H9 (cell line): ENCODE results near the gene YLPM1. TPM values are rescaled to one million over a fixed set of nuclear protein-coding genes. Genes with fewer than 3 reads are reported as not detected.

ENCODE experiments used
- DNase-seq: peaks from one replicate; pipeline ENCODE4 v3.0.0-alpha.2; 2017
- H2AFZ ChIP-seq: one replicate; pipeline ENCODE4 v1.6.1; 2013; ENCODE audit warnings: mild to moderate bottlenecking, low read length, control low read depth, moderate library complexity
- H2AK5ac ChIP-seq: 2 replicates; pipeline ENCODE4 v1.6.1; 2013; ENCODE audit warnings: low read length, control low read depth, mixed read lengths; ENCODE audit not compliant: insufficient read length
- H2BK120ac ChIP-seq: one replicate; pipeline ENCODE4 v1.6.1; 2013; ENCODE audit warnings: low read depth, mild to moderate bottlenecking, low read length, control low read depth, inconsistent platforms; ENCODE audit not compliant: poor library complexity, severe bottlenecking
- H2BK12ac ChIP-seq: 2 replicates; pipeline ENCODE4 v1.6.1; 2013; ENCODE audit warnings: low read length, control low read depth, mixed read lengths, low read depth; ENCODE audit not compliant: insufficient read length
- H2BK15ac ChIP-seq: 2 replicates; pipeline ENCODE4 v1.6.1; 2013; ENCODE audit warnings: low read depth, low read length, control low read depth
- H2BK20ac ChIP-seq: one replicate; pipeline ENCODE4 v1.6.1; 2013; ENCODE audit warnings: low read depth, mild to moderate bottlenecking, low read length, control low read depth, inconsistent platforms; ENCODE audit not compliant: poor library complexity, severe bottlenecking
- H2BK5ac ChIP-seq: 2 replicates; pipeline ENCODE4 v1.6.1; 2013; ENCODE audit warnings: low read length, control low read depth, mixed read lengths; ENCODE audit not compliant: insufficient read length
- H3K14ac ChIP-seq: 2 replicates; pipeline ENCODE4 v1.6.1; 2013; ENCODE audit warnings: low read length, control low read depth; ENCODE audit not compliant: insufficient read depth
- H3K18ac ChIP-seq: 2 replicates; pipeline ENCODE4 v1.6.1; 2013; ENCODE audit warnings: low read depth, mild to moderate bottlenecking, mixed read lengths, low read length, control low read depth; ENCODE audit not compliant: insufficient read length
- H3K23ac ChIP-seq: 2 replicates; pipeline ENCODE4 v1.6.1; 2013; ENCODE audit warnings: low read length, control low read depth, mixed read lengths, low read depth; ENCODE audit not compliant: insufficient read length
- H3K23me2 ChIP-seq: 2 replicates; pipeline ENCODE4 v1.6.1; 2013; ENCODE audit warnings: low read depth, mild to moderate bottlenecking, mixed read lengths, low read length, control low read depth; ENCODE audit not compliant: insufficient read length, poor library complexity, severe bottlenecking
- H3K27ac ChIP-seq: 2 replicates; pipeline ENCODE4 v1.5.1; 2013; ENCODE audit warnings: low read length, control low read depth, mixed read lengths, low read depth; ENCODE audit not compliant: insufficient read length
- H3K27me3 ChIP-seq: 2 replicates; pipeline ENCODE4 v1.6.1; 2013; ENCODE audit warnings: low read length, control low read depth, inconsistent platforms; ENCODE audit not compliant: insufficient read depth
- H3K4ac ChIP-seq: 2 replicates; pipeline ENCODE4 v1.6.1; 2013; ENCODE audit warnings: low read depth, mild to moderate bottlenecking, control low read depth, inconsistent platforms, low read length, moderate library complexity
- H3K4me1 ChIP-seq: 2 replicates; pipeline ENCODE4 v1.6.1; 2013; ENCODE audit warnings: low read length, control low read depth, inconsistent platforms; ENCODE audit not compliant: insufficient read depth
- H3K4me2 ChIP-seq: 2 replicates; pipeline ENCODE4 v1.6.1; 2013; ENCODE audit warnings: low read length, control low read depth, mixed read lengths; ENCODE audit not compliant: insufficient read length, insufficient read depth
- H3K56ac ChIP-seq: 2 replicates; pipeline ENCODE4 v1.6.1; 2013; ENCODE audit warnings: low read depth, mild to moderate bottlenecking, mixed read lengths, low read length, control low read depth; ENCODE audit not compliant: insufficient read length
- H3K79me1 ChIP-seq: 2 replicates; pipeline ENCODE4 v1.6.1; 2013; ENCODE audit warnings: low read depth, mild to moderate bottlenecking, moderate library complexity, low read length, control low read depth, inconsistent platforms; ENCODE audit not compliant: insufficient read depth, poor library complexity, severe bottlenecking
- H3K79me2 ChIP-seq: 2 replicates; pipeline ENCODE4 v1.6.1; 2013; ENCODE audit warnings: low read length, control low read depth, inconsistent platforms; ENCODE audit not compliant: insufficient read depth
- H3K9ac ChIP-seq: 2 replicates; pipeline ENCODE4 v1.6.1; 2013; ENCODE audit warnings: low read length, control low read depth, mixed read lengths; ENCODE audit not compliant: insufficient read length; ENCODE audit errors: extremely low read depth
- H3K9me3 ChIP-seq: one replicate; pipeline ENCODE4 v1.6.1; 2013; ENCODE audit warnings: low read depth, low read length, inconsistent platforms; ENCODE audit not compliant: control insufficient read depth
- H3T11ph ChIP-seq: one replicate; pipeline ENCODE4 v1.6.1; 2013; ENCODE audit warnings: mild to moderate bottlenecking, low read length, control low read depth, inconsistent platforms
- H4K20me1 ChIP-seq: one replicate; pipeline ENCODE4 v1.6.1; 2013; ENCODE audit not compliant: control insufficient read depth, insufficient read length, insufficient read depth
- H4K5ac ChIP-seq: 2 replicates; pipeline ENCODE4 v1.6.1; 2013; ENCODE audit warnings: low read depth, mild to moderate bottlenecking, mixed read lengths, low read length, control low read depth; ENCODE audit not compliant: insufficient read length
- H4K8ac ChIP-seq: replicated peaks from 2 replicates; pipeline ENCODE4 v1.6.1; 2013; ENCODE audit warnings: low read length, control low read depth, mixed read lengths, low read depth; ENCODE audit not compliant: insufficient read length
- H4K91ac ChIP-seq: 2 replicates; pipeline ENCODE4 v1.6.1; 2013; ENCODE audit warnings: low read depth, mild to moderate bottlenecking, moderate library complexity, mixed read lengths, low read length, control low read depth; ENCODE audit not compliant: insufficient read length
- H3K27ac Mint-ChIP-seq, 3 experiments: 2 replicates in 2 of 3; 3 replicates in 1 of 3; pipeline ENCODE4 v1.8.0; 2020 to 2021; ENCODE audit warnings: mixed read lengths in 3 of 3, mild to moderate bottlenecking in 1 of 3, moderate library complexity in 1 of 3
- H3K27me3 Mint-ChIP-seq: 2 replicates; pipeline ENCODE4 v1.8.0; 2021; ENCODE audit warnings: low read depth, mild to moderate bottlenecking, moderate library complexity, mixed read lengths
- H3K36me3 Mint-ChIP-seq, 3 experiments: 2 replicates in 2 of 3; 3 replicates in 1 of 3; pipeline ENCODE4 v1.8.0; 2020 to 2021; ENCODE audit warnings: low read depth in 3 of 3, mixed read lengths in 3 of 3; ENCODE audit not compliant: insufficient read depth in 1 of 3
- H3K4me1 Mint-ChIP-seq, 2 experiments: 2 replicates each; pipeline ENCODE4 v1.8.0; 2020; ENCODE audit warnings: mixed read lengths in 2 of 2
- H3K4me3 Mint-ChIP-seq, 2 experiments: 2 replicates in 1 of 2; 3 replicates in 1 of 2; pipeline ENCODE4 v1.8.0; 2020 to 2021; ENCODE audit warnings: mild to moderate bottlenecking in 2 of 2, mixed read lengths in 2 of 2, moderate library complexity in 1 of 2
- H3K9me3 Mint-ChIP-seq, 2 experiments: 2 replicates in 1 of 2; 3 replicates in 1 of 2; pipeline ENCODE4 v1.8.0; 2020; ENCODE audit warnings: mild to moderate bottlenecking in 2 of 2, mixed read lengths in 2 of 2, moderate library complexity in 1 of 2
- WGBS: extraction: QIAGEN DNeasy Blood & Tissue Kit; methylation state at CpG from one replicate; pipeline ENCODE4 v1.1.7; 2013; ENCODE audit warnings: missing lambda C conversion rate, low lambda C conversion rate, mixed read lengths; ENCODE audit not compliant: insufficient read length; ENCODE audit errors: extremely low coverage; 5-methylcytosine and 5-hydroxymethylcytosine counted together
- total RNA-seq: library from RNA; stranded (reverse); gene quantifications from 2 replicates; pipeline ENCODE4 v1.2.1, GENCODE V29; 2021
- TF ChIP-seq, protein P1 (sequence below): fragments of 200-600 bp; sonication (generic); conservative IDR thresholded peaks from 3 replicates; pipeline ENCODE4 v1.8.0; 2021; ENCODE audit warnings: antibody characterized with exemption, mild to moderate bottlenecking

YLPM1 gene
- total RNA-seq, 1 experiment from 2014 or later: 82.2 TPM

DNA sequence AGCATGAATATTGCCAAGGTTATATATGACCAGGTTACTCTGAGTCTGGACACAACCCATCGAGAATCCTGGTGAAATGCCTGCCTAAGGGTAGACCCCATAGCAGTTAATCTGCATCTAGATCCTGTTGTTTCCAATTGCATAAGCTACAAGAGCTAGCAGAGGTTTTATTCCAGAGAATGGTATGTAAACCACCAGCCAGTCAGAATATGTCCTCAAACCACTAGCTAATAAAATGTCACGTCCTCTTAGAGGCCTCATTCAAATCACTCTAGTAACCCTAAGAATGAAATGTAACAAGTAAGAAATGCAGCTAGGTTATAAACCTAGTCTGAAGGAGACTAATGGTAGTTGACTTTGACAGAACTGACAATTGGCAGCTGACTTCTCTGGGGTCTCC is 9.0 kb upstream of the YLPM1 start:
- Histone ChIP-seq H3K4me1 (no peaks in the 10 kb centered on the region), H2AK5ac (no peak overlapping the region), H4K20me1 (no peaks in the 10 kb centered on the region), H3K4me2 (no peak overlapping the region), H3K23ac (no peak overlapping the region), H4K8ac (no peak overlapping the region), H3K18ac (no peak overlapping the region), H2BK20ac (no peak overlapping the region), H3K79me2 (no peaks in the 10 kb centered on the region), H3T11ph (no peak overlapping the region), H3K4ac (no peak overlapping the region), H3K23me2 (no peaks in the 10 kb centered on the region), H4K91ac (no peak overlapping the region), H3K27me3 (no peaks in the 10 kb centered on the region), H2AFZ (no peak overlapping the region), H3K9me3 (no peaks in the 10 kb centered on the region), H3K56ac (no peak overlapping the region), H3K27ac (no peak overlapping the region), H2BK15ac (no peak overlapping the region), H3K79me1 (no peaks in the 10 kb centered on the region), H3K14ac (no peak overlapping the region), H3K9ac (no peak overlapping the region), H2BK12ac (no peak overlapping the region), H2BK120ac (no peak overlapping the region), H2BK5ac (no peak overlapping the region), H4K5ac (no peak overlapping the region)
- Mint-ChIP-seq H3K27ac (no peak overlapping the region), H3K4me3 (no peak overlapping the region), H3K27me3 (peaks cover 2% of the 10 kb centered on the region), H3K36me3 (peaks cover 2 to 17% (median 6%) of the 10 kb centered on the region in 3 experiments; a peak in 6 of 7 replicates), H3K4me1 (no peaks in the 10 kb centered on the region), H3K9me3 (peaks cover 17 to 21% of the 10 kb centered on the region in 2 experiments)
- no peak for DNase-seq
- TF ChIP-seq, protein P1, sequence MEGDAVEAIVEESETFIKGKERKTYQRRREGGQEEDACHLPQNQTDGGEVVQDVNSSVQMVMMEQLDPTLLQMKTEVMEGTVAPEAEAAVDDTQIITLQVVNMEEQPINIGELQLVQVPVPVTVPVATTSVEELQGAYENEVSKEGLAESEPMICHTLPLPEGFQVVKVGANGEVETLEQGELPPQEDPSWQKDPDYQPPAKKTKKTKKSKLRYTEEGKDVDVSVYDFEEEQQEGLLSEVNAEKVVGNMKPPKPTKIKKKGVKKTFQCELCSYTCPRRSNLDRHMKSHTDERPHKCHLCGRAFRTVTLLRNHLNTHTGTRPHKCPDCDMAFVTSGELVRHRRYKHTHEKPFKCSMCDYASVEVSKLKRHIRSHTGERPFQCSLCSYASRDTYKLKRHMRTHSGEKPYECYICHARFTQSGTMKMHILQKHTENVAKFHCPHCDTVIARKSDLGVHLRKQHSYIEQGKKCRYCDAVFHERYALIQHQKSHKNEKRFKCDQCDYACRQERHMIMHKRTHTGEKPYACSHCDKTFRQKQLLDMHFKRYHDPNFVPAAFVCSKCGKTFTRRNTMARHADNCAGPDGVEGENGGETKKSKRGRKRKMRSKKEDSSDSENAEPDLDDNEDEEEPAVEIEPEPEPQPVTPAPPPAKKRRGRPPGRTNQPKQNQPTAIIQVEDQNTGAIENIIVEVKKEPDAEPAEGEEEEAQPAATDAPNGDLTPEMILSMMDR: no peak
- WGBS: no CpG with 5 or more reads among the region's 2 CpGs
